Neural cell (in vitro differentiated cells): ENCODE results near the gene COL27A1.

Experiments
- CTCF ChIP-seq: fragments of 450-650 bp; IDR thresholded peaks from 2 replicates; pipeline ENCODE4 v1.5.1; 2014; ENCODE audit warnings: antibody characterized with exemption, mild to moderate bottlenecking, moderate library complexity; ENCODE audit not compliant: poor library complexity, severe bottlenecking
- EZH2 ChIP-seq: fragments of 200-600, 300-800 bp; shearing (Covaris generic), sonication (generic); IDR thresholded peaks from 2 replicates; pipeline ENCODE4 v1.6.1; 2014; ENCODE audit warnings: antibody characterized with exemption, low read length, borderline replicate concordance, mild to moderate bottlenecking; ENCODE audit not compliant: insufficient read depth, poor library complexity, severe bottlenecking
- POLR2AphosphoS5 ChIP-seq: IDR thresholded peaks from 2 replicates; pipeline ENCODE4 v1.6.1; 2012
- REST ChIP-seq: IDR thresholded peaks from 2 replicates; pipeline ENCODE4 v1.6.1; 2012; ENCODE audit warnings: borderline replicate concordance

- TF ChIP-seq EZH2 (no peak), POLR2AphosphoS5 (no peak), REST (no peak), CTCF (no peak)
Measured at GRCh38 chr9:114289571-114290481, 134.5 kb downstream of the COL27A1 start.
